ENCODE data around the gene PRR35. TPM values are rescaled to one million over a fixed set of nuclear protein-coding genes. Genes with fewer than 3 reads are reported as not detected.
A peak's percentile ranks its signal among the peaks of the same experiment; 100 is the strongest.

PRR35 gene
- total RNA-seq, 1 donor from 2014 or later, result not detected

- TF ChIP-seq CTCF (IDR thresholded peaks at IDR 0.05), result no peak
- Histone ChIP-seq H3K4me3 (peak overlapping the region; percentile 87), H3K36me3 (peaks cover 4% of the 10 kb centered on the region), H3K4me1 (peaks cover 43% of the 10 kb centered on the region), H3K9me3 (no peaks in the 10 kb centered on the region), H3K27me3 (ENCODE audit: low read depth) (no peaks in the 10 kb centered on the region), H3K27ac (peak overlapping the region; percentile 98)
- intact Hi-C loops (cut with DNase I), result no loop called here
- no peak for DNase-seq
- ATAC-seq, result no peak
Measured at GRCh38 chr16:525520-526180, 34.5 kb upstream of the PRR35 start.

GRCh38 chr16:526181-527014 is 33.8 kb upstream of the PRR35 start:
- Histone ChIP-seq H3K4me3 (peak overlapping the region; percentile 87), H3K9me3 (no peaks in the 10 kb centered on the region), H3K36me3 (no peaks in the 10 kb centered on the region), H3K27me3 (ENCODE audit: low read depth) (no peaks in the 10 kb centered on the region), H3K4me1 (peaks cover 43% of the 10 kb centered on the region), H3K27ac (peak overlapping the region; percentile 98)
- no peak for TF ChIP-seq CTCF (IDR thresholded peaks at IDR 0.05)
- DNase-seq (peak; percentile 68), ATAC-seq (peak; percentile 21 to 37)
- intact Hi-C loops (cut with DNase I), result no loop called here

GRCh38 chr16:527015-527903 is 32.9 kb upstream of the PRR35 start, which contains the start of gene CAPN15:
Gene CAPN15 (plus strand): TSS chr16:527712. CDS start chr16:546839, 19,127 bp downstream.
- no peaks in the 10 kb centered on the region for H3K9me3 ChIP-seq
- H3K4me1 ChIP-seq, result peaks cover 43% of the 10 kb centered on the region
- peak within 1 kb of the TSS; percentile 87 for H3K4me3 ChIP-seq
- peak within 1 kb of the TSS; percentile 98 for H3K27ac ChIP-seq
- DNase-seq, result peak; percentile 91
- no peaks in the 10 kb centered on the region for H3K27me3 ChIP-seq (ENCODE audit: low read depth)
- ATAC-seq, result peak; percentile 93 to 94
- intact Hi-C loops (cut with DNase I), result no loop called here
- H3K36me3 ChIP-seq, result no peaks in the 10 kb centered on the region
- TF ChIP-seq CTCF (IDR thresholded peaks at IDR 0.05), result no peak

GRCh38 chr16:528111-529011 is 31.8 kb upstream of the PRR35 start:
- no peak for DNase-seq

More at GRCh38 chr16:528111-529011, 31.8 kb upstream of the PRR35 start:
- peaks cover 43% of the 10 kb centered on the region for H3K4me1 ChIP-seq
- ATAC-seq, result peak; percentile 3 to 21
- no peaks in the 10 kb centered on the region for H3K27me3 ChIP-seq (ENCODE audit: low read depth)
- no peaks in the 10 kb centered on the region for H3K9me3 ChIP-seq
- no peak for TF ChIP-seq CTCF (IDR thresholded peaks at IDR 0.05)
- peak overlapping the region; percentile 83 for H3K27ac ChIP-seq
- no peaks in the 10 kb centered on the region for H3K36me3 ChIP-seq
- intact Hi-C loops (cut with DNase I), result no loop called here
- peak overlapping the region; percentile 85 for H3K4me3 ChIP-seq

Data from lower lobe of right lung (tissue), 2 donors.